HepG2 (cell line): ENCODE data around the gene TGM3. TPM values are rescaled to one million over a fixed set of nuclear protein-coding genes. Genes with fewer than 3 reads are reported as not detected.

Source experiments
- ATAC-seq: fragments of 200-7000 bp; cut with Tn5 transposase; 3 replicates; pipeline ENCODE4 v1.9.1; 2020; ENCODE audit warnings: mild to moderate bottlenecking, moderate library complexity
- BruUV-seq: library from RNA; stranded (reverse); fragments of 400-500 nt; replicated peaks from 2 replicates; lab custom pipeline; 2021; lab: Mats Ljungman, UMichigan
- CTCF ChIA-PET: fragments of 300-600 bp; formaldehyde crosslinking; extraction: SDS; loops from one replicate; lab custom pipeline; 2021; ENCODE audit warnings: low total read pairs, inconsistent platforms, low intra/inter-chr PET ratio; lab: Yijun Ruan, JAX
- POLR2A ChIA-PET: fragments of 350-600 bp; sonication (Branson Sonifier 250); formaldehyde crosslinking; loops from one replicate; lab custom pipeline; 2020; ENCODE audit warnings: antibody characterized with exemption, inconsistent platforms; lab: Yijun Ruan, JAX
- DNase-seq: peaks from one replicate; pipeline ENCODE4 v3.0.0-alpha.2; 2015; ENCODE audit warnings: low spot score
- FAIRE-seq: peaks from 3 replicates; lab custom pipeline; 2011; peaks lifted over from hg19 to GRCh38; lab: Jason Lieb, UNC
- H2AFZ ChIP-seq: one replicate; pipeline ENCODE4 v1.6.1; 2011; ENCODE audit warnings: low read length, inconsistent platforms
- H3K27ac ChIP-seq: fragments of 300-600 bp; 3 replicates; pipeline ENCODE4 v1.8.0; 2011; ENCODE audit warnings: mixed run types, mild to moderate bottlenecking, mixed read lengths, low read length, inconsistent platforms; ENCODE audit not compliant: insufficient read depth; ENCODE audit errors: extremely low read length
- H3K27me3 ChIP-seq, 2 experiments: fragments of 200-600 bp in 1 of 2; 2 replicates in 1 of 2; 3 replicates in 1 of 2; pipeline versions ENCODE4 v1.6.0 to v1.8.0; 2011; ENCODE audit warnings: low read length in 2 of 2, mild to moderate bottlenecking in 2 of 2, moderate library complexity in 2 of 2, inconsistent platforms in 1 of 2; ENCODE audit not compliant: insufficient read depth in 2 of 2, control insufficient read depth in 1 of 2
- H3K36me3 ChIP-seq, 2 experiments: fragments of 200-600 bp in 1 of 2; replicated peaks in 1 of 2; 2 replicates in 1 of 2; 3 replicates in 1 of 2; pipeline versions ENCODE4 v1.5.1 to v1.8.0; 2011; ENCODE audit warnings: low read length in 2 of 2, inconsistent platforms in 1 of 2; ENCODE audit not compliant: insufficient read depth in 2 of 2, control insufficient read depth in 1 of 2
- H3K4me1 ChIP-seq: 2 replicates; pipeline ENCODE4 v1.5.1; 2012; ENCODE audit warnings: low read length, inconsistent platforms; ENCODE audit not compliant: insufficient read depth
- H3K4me2 ChIP-seq: 2 replicates; pipeline ENCODE4 v1.6.0; 2011; ENCODE audit warnings: low read depth, low read length, inconsistent platforms
- H3K4me3 ChIP-seq, 3 experiments: fragments of 200-600 bp in 1 of 3; sonication (generic), shearing (Covaris generic) in 1 of 3; replicated peaks in 1 of 3; 2 replicates each; pipeline ENCODE4 v1.5.1; 2011 to 2016; ENCODE audit warnings: low read length in 3 of 3, inconsistent platforms in 2 of 3, low read depth in 2 of 3, mild to moderate bottlenecking in 2 of 3, control low read depth in 1 of 3, mixed read lengths in 1 of 3; ENCODE audit not compliant: insufficient read depth in 1 of 3
- H3K79me2 ChIP-seq: one replicate; pipeline ENCODE4 v1.6.1; 2011; ENCODE audit warnings: low read length, inconsistent platforms; ENCODE audit not compliant: insufficient read depth
- H3K9ac ChIP-seq: 2 replicates; pipeline ENCODE4 v1.6.0; 2011; ENCODE audit warnings: mild to moderate bottlenecking, low read depth, low read length, inconsistent platforms; ENCODE audit not compliant: insufficient read depth
- H3K9me3 ChIP-seq: 2 replicates; pipeline ENCODE4 v1.5.1; 2012; ENCODE audit warnings: mild to moderate bottlenecking, low read length
- H4K20me1 ChIP-seq: 2 replicates; pipeline ENCODE4 v1.6.0; 2011; ENCODE audit warnings: inconsistent platforms, mild to moderate bottlenecking, low read length, moderate library complexity; ENCODE audit not compliant: insufficient read depth
- ATF7 ChIP-seq, 2 experiments: fragments of 450-650 bp in 1 of 2; sonication (generic) in 1 of 2; formaldehyde crosslinking in 1 of 2; IDR thresholded peaks; 2 replicates each; pipeline versions ENCODE4 v1.4.0 to v1.6.1; 2016 to 2020; ENCODE audit warnings: antibody characterized with exemption in 1 of 2, mild to moderate bottlenecking in 1 of 2, missing genetic modification reagents in 1 of 2
- CEBPB ChIP-seq: IDR thresholded peaks from 2 replicates; pipeline ENCODE4 v1.6.1; 2011; ENCODE audit warnings: low read depth, low read length, improper control_type of control experiment, borderline replicate concordance
- ELF1 ChIP-seq: sonication (generic); formaldehyde crosslinking; IDR thresholded peaks from 2 replicates; pipeline ENCODE4 v1.4.0; 2020; ENCODE audit warnings: missing genetic modification reagents
- HNRNPK ChIP-seq: fragments of 200-400 bp; formaldehyde crosslinking; IDR thresholded peaks from 2 replicates; pipeline ENCODE4 v1.6.1; 2018; ENCODE audit warnings: low read length, low read depth, moderate library complexity, mild to moderate bottlenecking; ENCODE audit not compliant: poor library complexity, severe bottlenecking
- IRX3 ChIP-seq: sonication (generic); formaldehyde crosslinking; IDR thresholded peaks from 2 replicates; pipeline ENCODE4 v1.8.1; 2023; ENCODE audit warnings: mild to moderate bottlenecking, low read depth, missing genetic modification reagents, borderline replicate concordance
- KDM1A ChIP-seq: IDR thresholded peaks from 2 replicates; pipeline ENCODE4 v1.6.1; 2016; ENCODE audit warnings: missing compliant biosample characterization
- KDM4B ChIP-seq: sonication (generic); formaldehyde crosslinking; IDR thresholded peaks from 2 replicates; pipeline ENCODE4 v1.4.0; 2020; ENCODE audit warnings: missing genetic modification reagents
- NAIF1 ChIP-seq: sonication (generic); formaldehyde crosslinking; IDR thresholded peaks from 2 replicates; pipeline ENCODE4 v1.5.0; 2020; ENCODE audit warnings: mild to moderate bottlenecking, missing genetic modification reagents, borderline replicate concordance
- RAD51 ChIP-seq: fragments of 450-650 bp; IDR thresholded peaks from 2 replicates; pipeline ENCODE4 v1.6.1; 2016; ENCODE audit warnings: borderline replicate concordance
- TCF7 ChIP-seq: sonication (generic); IDR thresholded peaks from 2 replicates; pipeline ENCODE4 v1.6.1; 2016; ENCODE audit warnings: antibody characterized with exemption, low read depth
- ZC3H13 ChIP-seq: sonication (generic); formaldehyde crosslinking; IDR thresholded peaks from 2 replicates; pipeline ENCODE4 v1.8.1; 2023; ENCODE audit warnings: mild to moderate bottlenecking, missing genetic modification reagents, moderate library complexity
- ZFP90 ChIP-seq: sonication (generic); formaldehyde crosslinking; IDR thresholded peaks from 2 replicates; pipeline ENCODE4 v1.8.0; 2022; ENCODE audit warnings: missing genetic modification reagents, mild to moderate bottlenecking, inconsistent platforms, borderline replicate concordance
- ZNF326 ChIP-seq: sonication (generic); formaldehyde crosslinking; IDR thresholded peaks from 2 replicates; pipeline ENCODE4 v1.4.0; 2020; ENCODE audit warnings: missing genetic modification reagents, borderline replicate concordance
- ZNF501 ChIP-seq: sonication (generic); formaldehyde crosslinking; IDR thresholded peaks from 2 replicates; pipeline ENCODE4 v1.5.1; 2020; ENCODE audit warnings: mild to moderate bottlenecking, moderate library complexity, missing genetic modification reagents
- WGBS: methylation state at CpG from one replicate; pipeline ENCODE4 v1.1.6; 2017; ENCODE audit warnings: low lambda C conversion rate; 5-methylcytosine and 5-hydroxymethylcytosine counted together
- in situ Hi-C: cut with HindIII; loops from 2 replicates; pipeline ENCODE4 v1.10.0; 2017; ENCODE audit warnings: low pct_unique_long_range_greater_than_20kb; ENCODE audit not compliant: extremely low pct_ligation_motif_present
- intact Hi-C: fragments of 100-400 bp; cut with micrococcal nuclease; formaldehyde crosslinking; loops from one replicate; pipeline ENCODE4 v1.10.0; 2022; ENCODE audit not compliant: unreplicated experiment
- polyA plus RNA-seq, 8 experiments: library from polyadenylated mRNA; depleted of rRNA in 3 of 8; stranded (reverse) in 7 of 8; unstranded in 1 of 8; fragments of >200 nt; fragmentation: Illumina TruSeq in 4 of 8; extraction: Trizol in 4 of 8; gene quantifications; 2 replicates each; pipeline versions ENCODE4 v1.2.1 to v1.2.3, GENCODE V29; 2011 to 2016; ENCODE audit warnings: low read depth in 4 of 8, missing spikeins in 1 of 8, mixed read lengths in 1 of 8; ENCODE audit not compliant: insufficient read depth in 1 of 8
- total RNA-seq, 5 experiments: library from RNA; depleted of rRNA; stranded (reverse); fragments of >200 nt; fragmentation: Illumina TruSeq; extraction: Trizol; gene quantifications; 2 replicates each; pipeline ENCODE4 v1.2.3, GENCODE V29; 2016; ENCODE audit warnings: low read depth in 1 of 5

The TGM3 gene
- total and polyA plus RNA-seq, 2 of the 13 experiments (the other 11 are each of a cell fraction or from before 2014, with no cell fraction given), result not detected

- no TSS peak for BruUV-seq
- FAIRE-seq (no peak), DNase-seq (no peak), ATAC-seq (no peak)
- in situ Hi-C loops (no loop called here), intact Hi-C loops (no loop called here)
- Histone ChIP-seq H4K20me1 (no peaks in the 10 kb centered on the region), H3K27ac (no peak overlapping the region), H3K9me3 (no peaks in the 10 kb centered on the region), H3K4me2 (no peak overlapping the region), H3K36me3 (no peaks in the 10 kb centered on the region), H3K79me2 (no peaks in the 10 kb centered on the region), H2AFZ (no peak overlapping the region), H3K4me3 (no peak overlapping the region), H3K4me1 (no peaks in the 10 kb centered on the region), H3K27me3 (peaks cover 0 to 4% of the 10 kb centered on the region in 2 experiments; a peak in 1 of 5 replicates), H3K9ac (no peak overlapping the region)
- ChIA-PET POLR2A (no interaction called here), CTCF (no interaction called here)
- 41% methylated on average over 2 of the region's 2 CpGs for WGBS
- TF ChIP-seq ZNF326 (CRISPR knock-in tag) (no peak), ZC3H13 (CRISPR knock-in tag) (no peak), KDM4B (CRISPR knock-in tag) (no peak), CEBPB (peak; percentile 67; the same call in 1 of the 2 replicates), ATF7 (IDR thresholded peaks at IDR 0.05) (peak; percentile 71), ATF7 (CRISPR knock-in tag; IDR thresholded peaks at IDR 0.05) (no peak), TCF7 (no peak), HNRNPK (peak; percentile 13), ZFP90 (no peak), KDM1A (CRISPR knock-in tag) (no peak), NAIF1 (CRISPR knock-in tag) (no peak), RAD51 (no peak), IRX3 (no peak), ZNF501 (CRISPR knock-in tag) (no peak), ELF1 (CRISPR knock-in tag) (no peak)
These were observed 27.2 kb downstream of the TGM3 start for GRCh38 chr20:2323051-2323450.
